H9 (cell line): Measurements from ENCODE around the gene RTTN. TPM values are rescaled to one million over a fixed set of nuclear protein-coding genes. Genes with fewer than 3 reads are reported as not detected.

Source experiments
- DNase-seq: peaks from one replicate; pipeline ENCODE4 v3.0.0-alpha.2; 2017
- H2AFZ ChIP-seq: one replicate; pipeline ENCODE4 v1.6.1; 2013; ENCODE audit warnings: mild to moderate bottlenecking, low read length, control low read depth, moderate library complexity
- H2AK5ac ChIP-seq: 2 replicates; pipeline ENCODE4 v1.6.1; 2013; ENCODE audit warnings: low read length, control low read depth, mixed read lengths; ENCODE audit not compliant: insufficient read length
- H2BK120ac ChIP-seq: one replicate; pipeline ENCODE4 v1.6.1; 2013; ENCODE audit warnings: low read depth, mild to moderate bottlenecking, low read length, control low read depth, inconsistent platforms; ENCODE audit not compliant: poor library complexity, severe bottlenecking
- H2BK12ac ChIP-seq: 2 replicates; pipeline ENCODE4 v1.6.1; 2013; ENCODE audit warnings: low read length, control low read depth, mixed read lengths, low read depth; ENCODE audit not compliant: insufficient read length
- H2BK15ac ChIP-seq: 2 replicates; pipeline ENCODE4 v1.6.1; 2013; ENCODE audit warnings: low read depth, low read length, control low read depth
- H2BK20ac ChIP-seq: one replicate; pipeline ENCODE4 v1.6.1; 2013; ENCODE audit warnings: low read depth, mild to moderate bottlenecking, low read length, control low read depth, inconsistent platforms; ENCODE audit not compliant: poor library complexity, severe bottlenecking
- H2BK5ac ChIP-seq: 2 replicates; pipeline ENCODE4 v1.6.1; 2013; ENCODE audit warnings: low read length, control low read depth, mixed read lengths; ENCODE audit not compliant: insufficient read length
- H3K14ac ChIP-seq: 2 replicates; pipeline ENCODE4 v1.6.1; 2013; ENCODE audit warnings: low read length, control low read depth; ENCODE audit not compliant: insufficient read depth
- H3K18ac ChIP-seq: 2 replicates; pipeline ENCODE4 v1.6.1; 2013; ENCODE audit warnings: low read depth, mild to moderate bottlenecking, mixed read lengths, low read length, control low read depth; ENCODE audit not compliant: insufficient read length
- H3K23ac ChIP-seq: 2 replicates; pipeline ENCODE4 v1.6.1; 2013; ENCODE audit warnings: low read length, control low read depth, mixed read lengths, low read depth; ENCODE audit not compliant: insufficient read length
- H3K23me2 ChIP-seq: 2 replicates; pipeline ENCODE4 v1.6.1; 2013; ENCODE audit warnings: low read depth, mild to moderate bottlenecking, mixed read lengths, low read length, control low read depth; ENCODE audit not compliant: insufficient read length, poor library complexity, severe bottlenecking
- H3K27ac ChIP-seq: 2 replicates; pipeline ENCODE4 v1.5.1; 2013; ENCODE audit warnings: low read length, control low read depth, mixed read lengths, low read depth; ENCODE audit not compliant: insufficient read length
- H3K27me3 ChIP-seq: 2 replicates; pipeline ENCODE4 v1.6.1; 2013; ENCODE audit warnings: low read length, control low read depth, inconsistent platforms; ENCODE audit not compliant: insufficient read depth
- H3K4ac ChIP-seq: 2 replicates; pipeline ENCODE4 v1.6.1; 2013; ENCODE audit warnings: low read depth, mild to moderate bottlenecking, control low read depth, inconsistent platforms, low read length, moderate library complexity
- H3K4me1 ChIP-seq: 2 replicates; pipeline ENCODE4 v1.6.1; 2013; ENCODE audit warnings: low read length, control low read depth, inconsistent platforms; ENCODE audit not compliant: insufficient read depth
- H3K4me2 ChIP-seq: 2 replicates; pipeline ENCODE4 v1.6.1; 2013; ENCODE audit warnings: low read length, control low read depth, mixed read lengths; ENCODE audit not compliant: insufficient read length, insufficient read depth
- H3K56ac ChIP-seq: 2 replicates; pipeline ENCODE4 v1.6.1; 2013; ENCODE audit warnings: low read depth, mild to moderate bottlenecking, mixed read lengths, low read length, control low read depth; ENCODE audit not compliant: insufficient read length
- H3K79me1 ChIP-seq: 2 replicates; pipeline ENCODE4 v1.6.1; 2013; ENCODE audit warnings: low read depth, mild to moderate bottlenecking, moderate library complexity, low read length, control low read depth, inconsistent platforms; ENCODE audit not compliant: insufficient read depth, poor library complexity, severe bottlenecking
- H3K79me2 ChIP-seq: 2 replicates; pipeline ENCODE4 v1.6.1; 2013; ENCODE audit warnings: low read length, control low read depth, inconsistent platforms; ENCODE audit not compliant: insufficient read depth
- H3K9ac ChIP-seq: 2 replicates; pipeline ENCODE4 v1.6.1; 2013; ENCODE audit warnings: low read length, control low read depth, mixed read lengths; ENCODE audit not compliant: insufficient read length; ENCODE audit errors: extremely low read depth
- H3K9me3 ChIP-seq: one replicate; pipeline ENCODE4 v1.6.1; 2013; ENCODE audit warnings: low read depth, low read length, inconsistent platforms; ENCODE audit not compliant: control insufficient read depth
- H3T11ph ChIP-seq: one replicate; pipeline ENCODE4 v1.6.1; 2013; ENCODE audit warnings: mild to moderate bottlenecking, low read length, control low read depth, inconsistent platforms
- H4K20me1 ChIP-seq: one replicate; pipeline ENCODE4 v1.6.1; 2013; ENCODE audit not compliant: control insufficient read depth, insufficient read length, insufficient read depth
- H4K5ac ChIP-seq: 2 replicates; pipeline ENCODE4 v1.6.1; 2013; ENCODE audit warnings: low read depth, mild to moderate bottlenecking, mixed read lengths, low read length, control low read depth; ENCODE audit not compliant: insufficient read length
- H4K8ac ChIP-seq: replicated peaks from 2 replicates; pipeline ENCODE4 v1.6.1; 2013; ENCODE audit warnings: low read length, control low read depth, mixed read lengths, low read depth; ENCODE audit not compliant: insufficient read length
- H4K91ac ChIP-seq: 2 replicates; pipeline ENCODE4 v1.6.1; 2013; ENCODE audit warnings: low read depth, mild to moderate bottlenecking, moderate library complexity, mixed read lengths, low read length, control low read depth; ENCODE audit not compliant: insufficient read length
- H3K27ac Mint-ChIP-seq, 3 experiments: 2 replicates in 2 of 3; 3 replicates in 1 of 3; pipeline ENCODE4 v1.8.0; 2020 to 2021; ENCODE audit warnings: mixed read lengths in 3 of 3, mild to moderate bottlenecking in 1 of 3, moderate library complexity in 1 of 3
- H3K27me3 Mint-ChIP-seq: 2 replicates; pipeline ENCODE4 v1.8.0; 2021; ENCODE audit warnings: low read depth, mild to moderate bottlenecking, moderate library complexity, mixed read lengths
- H3K36me3 Mint-ChIP-seq, 3 experiments: 2 replicates in 2 of 3; 3 replicates in 1 of 3; pipeline ENCODE4 v1.8.0; 2020 to 2021; ENCODE audit warnings: low read depth in 3 of 3, mixed read lengths in 3 of 3; ENCODE audit not compliant: insufficient read depth in 1 of 3
- H3K4me1 Mint-ChIP-seq, 2 experiments: 2 replicates each; pipeline ENCODE4 v1.8.0; 2020; ENCODE audit warnings: mixed read lengths in 2 of 2
- H3K4me3 Mint-ChIP-seq, 2 experiments: 2 replicates in 1 of 2; 3 replicates in 1 of 2; pipeline ENCODE4 v1.8.0; 2020 to 2021; ENCODE audit warnings: mild to moderate bottlenecking in 2 of 2, mixed read lengths in 2 of 2, moderate library complexity in 1 of 2
- H3K9me3 Mint-ChIP-seq, 2 experiments: 2 replicates in 1 of 2; 3 replicates in 1 of 2; pipeline ENCODE4 v1.8.0; 2020; ENCODE audit warnings: mild to moderate bottlenecking in 2 of 2, mixed read lengths in 2 of 2, moderate library complexity in 1 of 2
- WGBS: extraction: QIAGEN DNeasy Blood & Tissue Kit; methylation state at CpG from one replicate; pipeline ENCODE4 v1.1.7; 2013; ENCODE audit warnings: missing lambda C conversion rate, low lambda C conversion rate, mixed read lengths; ENCODE audit not compliant: insufficient read length; ENCODE audit errors: extremely low coverage; 5-methylcytosine and 5-hydroxymethylcytosine counted together
- total RNA-seq: library from RNA; stranded (reverse); gene quantifications from 2 replicates; pipeline ENCODE4 v1.2.1, GENCODE V29; 2021
- TF ChIP-seq, protein P1 (sequence below): fragments of 200-600 bp; sonication (generic); conservative IDR thresholded peaks from 3 replicates; pipeline ENCODE4 v1.8.0; 2021; ENCODE audit warnings: antibody characterized with exemption, mild to moderate bottlenecking

The RTTN gene
- total RNA-seq, 1 experiment from 2014 or later: 17.6 TPM

GRCh38 chr18:70165936-70166335 lies 39.6 kb downstream of the RTTN start:
- no peak overlapping the region for H3K4me3 Mint-ChIP-seq
- no peak overlapping the region for H3K27ac Mint-ChIP-seq
- no peak overlapping the region for H2BK12ac ChIP-seq
- H3K56ac ChIP-seq: no peak overlapping the region
- H3K36me3 Mint-ChIP-seq: peaks cover 14 to 30% (median 28%) of the 10 kb centered on the region in 3 experiments; a peak in 6 of 7 replicates
- no peak overlapping the region for H2BK20ac ChIP-seq
- H4K20me1 ChIP-seq: no peaks in the 10 kb centered on the region
- WGBS: no CpG with 5 or more reads among the region's 3 CpGs
- H2AFZ ChIP-seq: no peak overlapping the region
- DNase-seq: no peak
- TF ChIP-seq, protein P1, sequence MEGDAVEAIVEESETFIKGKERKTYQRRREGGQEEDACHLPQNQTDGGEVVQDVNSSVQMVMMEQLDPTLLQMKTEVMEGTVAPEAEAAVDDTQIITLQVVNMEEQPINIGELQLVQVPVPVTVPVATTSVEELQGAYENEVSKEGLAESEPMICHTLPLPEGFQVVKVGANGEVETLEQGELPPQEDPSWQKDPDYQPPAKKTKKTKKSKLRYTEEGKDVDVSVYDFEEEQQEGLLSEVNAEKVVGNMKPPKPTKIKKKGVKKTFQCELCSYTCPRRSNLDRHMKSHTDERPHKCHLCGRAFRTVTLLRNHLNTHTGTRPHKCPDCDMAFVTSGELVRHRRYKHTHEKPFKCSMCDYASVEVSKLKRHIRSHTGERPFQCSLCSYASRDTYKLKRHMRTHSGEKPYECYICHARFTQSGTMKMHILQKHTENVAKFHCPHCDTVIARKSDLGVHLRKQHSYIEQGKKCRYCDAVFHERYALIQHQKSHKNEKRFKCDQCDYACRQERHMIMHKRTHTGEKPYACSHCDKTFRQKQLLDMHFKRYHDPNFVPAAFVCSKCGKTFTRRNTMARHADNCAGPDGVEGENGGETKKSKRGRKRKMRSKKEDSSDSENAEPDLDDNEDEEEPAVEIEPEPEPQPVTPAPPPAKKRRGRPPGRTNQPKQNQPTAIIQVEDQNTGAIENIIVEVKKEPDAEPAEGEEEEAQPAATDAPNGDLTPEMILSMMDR: no peak
- H3K9me3 Mint-ChIP-seq: no peaks in the 10 kb centered on the region
- no peak overlapping the region for H3K4me2 ChIP-seq
- H3K4ac ChIP-seq: no peak overlapping the region
- no peaks in the 10 kb centered on the region for H3K27me3 ChIP-seq
- H3K23ac ChIP-seq: no peak overlapping the region
- no peaks in the 10 kb centered on the region for H3K4me1 Mint-ChIP-seq
- no peak overlapping the region for H4K91ac ChIP-seq
- no peak overlapping the region for H2BK120ac ChIP-seq
- H3T11ph ChIP-seq: no peak overlapping the region
- no peaks in the 10 kb centered on the region for H3K79me1 ChIP-seq
- H3K9ac ChIP-seq: no peak overlapping the region
- no peak overlapping the region for H3K18ac ChIP-seq
- no peaks in the 10 kb centered on the region for H3K9me3 ChIP-seq
- no peaks in the 10 kb centered on the region for H3K27me3 Mint-ChIP-seq
- H3K14ac ChIP-seq: no peak overlapping the region
- H3K23me2 ChIP-seq: no peaks in the 10 kb centered on the region
- no peak overlapping the region for H4K5ac ChIP-seq
- no peak overlapping the region for H2AK5ac ChIP-seq
- H3K27ac ChIP-seq: no peak overlapping the region
- H3K79me2 ChIP-seq: no peaks in the 10 kb centered on the region
- H3K4me1 ChIP-seq: no peaks in the 10 kb centered on the region
- H4K8ac ChIP-seq: no peak overlapping the region
- H2BK15ac ChIP-seq: no peak overlapping the region
- H2BK5ac ChIP-seq: no peak overlapping the region
